WTC11 (cell line): ENCODE results near the gene STAU1. TPM values are rescaled to one million over a fixed set of nuclear protein-coding genes. Genes with fewer than 3 reads are reported as not detected.

Experiments
- ATAC-seq: fragments of 200-7000 bp; cut with Tn5 transposase; 2 replicates; pipeline ENCODE4 v1.10.0; 2021; ENCODE audit warnings: mild to moderate bottlenecking, moderate library complexity
- CTCF ChIA-PET: fragments of 300-600 bp; sonication (Branson Sonifier 250); formaldehyde crosslinking; loops from one replicate; lab custom pipeline; 2021; ENCODE audit warnings: antibody characterized with exemption; lab: Charles Lee
- POLR2A ChIA-PET: fragments of 350-600 bp; sonication (Branson Sonifier 250); formaldehyde crosslinking; loops from one replicate; lab custom pipeline; 2021; ENCODE audit warnings: antibody characterized with exemption; lab: Charles Lee
- DNase-seq: peaks from one replicate; pipeline ENCODE4 v3.0.0; 2021; ENCODE audit warnings: low spot score
- H3K27ac Mint-ChIP-seq: 2 replicates; pipeline ENCODE4 v1.8.0; 2021; ENCODE audit warnings: mixed read lengths
- H3K27me3 Mint-ChIP-seq: 2 replicates; pipeline ENCODE4 v1.8.0; 2021; ENCODE audit warnings: low read depth, mild to moderate bottlenecking, moderate library complexity, mixed read lengths
- H3K36me3 Mint-ChIP-seq: 2 replicates; pipeline ENCODE4 v1.8.0; 2021; ENCODE audit warnings: mixed read lengths
- H3K4me1 Mint-ChIP-seq: 2 replicates; pipeline ENCODE4 v1.8.0; 2022; ENCODE audit warnings: mixed read lengths
- H3K4me3 Mint-ChIP-seq: 2 replicates; pipeline ENCODE4 v1.8.0; 2021; ENCODE audit warnings: mild to moderate bottlenecking, moderate library complexity, mixed read lengths
- H3K9me3 Mint-ChIP-seq: 2 replicates; pipeline ENCODE4 v1.8.0; 2021; ENCODE audit warnings: mixed read lengths
- ATF1 ChIP-seq: sonication (generic); formaldehyde crosslinking; IDR thresholded peaks from 2 replicates; pipeline ENCODE4 v1.8.1; 2023; ENCODE audit warnings: mild to moderate bottlenecking, moderate library complexity, missing genetic modification reagents
- KAT7 ChIP-seq: sonication (generic); formaldehyde crosslinking; IDR thresholded peaks from 2 replicates; pipeline ENCODE4 v1.8.1; 2023; ENCODE audit warnings: missing genetic modification reagents, mild to moderate bottlenecking, borderline replicate concordance
- NFE2L1 ChIP-seq: sonication (generic); formaldehyde crosslinking; IDR thresholded peaks from 2 replicates; pipeline ENCODE4 v1.8.1; 2023; ENCODE audit warnings: missing genetic modification reagents
- NR2C2 ChIP-seq: sonication (generic); formaldehyde crosslinking; IDR thresholded peaks from 2 replicates; pipeline ENCODE4 v1.8.0; 2022; ENCODE audit warnings: mild to moderate bottlenecking, missing genetic modification reagents
- NR3C1 ChIP-seq: sonication (generic); formaldehyde crosslinking; conservative IDR thresholded peaks from 2 replicates; pipeline ENCODE4 v1.8.1; 2023; ENCODE audit warnings: low read depth, mild to moderate bottlenecking, missing genetic modification reagents
- PRRX2 ChIP-seq: fragments of 250-450 bp; sonication (Bioruptor Pico); IDR thresholded peaks from 2 replicates; pipeline ENCODE4 v1.8.0; 2021; ENCODE audit warnings: mild to moderate bottlenecking
- RORB ChIP-seq: fragments of 250-450 bp; sonication (Bioruptor Pico); IDR thresholded peaks from 2 replicates; pipeline ENCODE4 v1.9.0; 2021; ENCODE audit warnings: mild to moderate bottlenecking
- SOX15 ChIP-seq: fragments of 250-450 bp; sonication (Bioruptor Pico); IDR thresholded peaks from 2 replicates; pipeline ENCODE4 v1.9.0; 2021; ENCODE audit warnings: mild to moderate bottlenecking
- TEAD4 ChIP-seq: sonication (generic); formaldehyde crosslinking; IDR thresholded peaks from 2 replicates; pipeline ENCODE4 v1.8.0; 2022; ENCODE audit warnings: mild to moderate bottlenecking, missing genetic modification reagents
- ZBTB21 ChIP-seq: sonication (generic); formaldehyde crosslinking; IDR thresholded peaks from 2 replicates; pipeline ENCODE4 v1.8.1; 2023; ENCODE audit warnings: mild to moderate bottlenecking, missing genetic modification reagents, borderline replicate concordance
- ZNF232 ChIP-seq: sonication (generic); formaldehyde crosslinking; IDR thresholded peaks from 2 replicates; pipeline ENCODE4 v1.8.0; 2022; ENCODE audit warnings: mild to moderate bottlenecking, missing genetic modification reagents
- ZNF263 ChIP-seq: sonication (generic); formaldehyde crosslinking; IDR thresholded peaks from 2 replicates; pipeline ENCODE4 v1.8.1; 2022; ENCODE audit warnings: low read depth, mild to moderate bottlenecking, moderate library complexity, missing genetic modification reagents
- ZNF423 ChIP-seq: fragments of 250-450 bp; sonication (Bioruptor Pico); IDR thresholded peaks from 2 replicates; pipeline ENCODE4 v2.1.2; 2022; ENCODE audit warnings: mild to moderate bottlenecking, moderate library complexity
- total RNA-seq: library from RNA; stranded (reverse); gene quantifications from 3 replicates; pipeline ENCODE4 v1.2.3, GENCODE V29; 2021
- TF ChIP-seq, protein P1 (sequence below): sonication (generic); formaldehyde crosslinking; IDR thresholded peaks from 2 replicates; pipeline ENCODE4 v1.8.0; 2023; ENCODE audit warnings: missing genetic modification reagents, mild to moderate bottlenecking, borderline replicate concordance
- TF ChIP-seq, protein P2 (sequence below): fragments of 250-450 bp; sonication (Bioruptor Pico); IDR thresholded peaks from 2 replicates; pipeline ENCODE4 v1.9.0; 2021; ENCODE audit warnings: moderate library complexity, mild to moderate bottlenecking, inconsistent platforms, borderline replicate concordance
- TF ChIP-seq, protein P3 (sequence below): sonication (generic); formaldehyde crosslinking; IDR thresholded peaks from 2 replicates; pipeline ENCODE4 v1.8.0; 2022; ENCODE audit warnings: mild to moderate bottlenecking, missing genetic modification reagents
- TF ChIP-seq, protein P4 (sequence below): sonication (generic); formaldehyde crosslinking; IDR thresholded peaks from 2 replicates; pipeline ENCODE4 v1.8.0; 2022; ENCODE audit warnings: mild to moderate bottlenecking, missing genetic modification reagents
- TF ChIP-seq, protein P5 (sequence below): sonication (generic); formaldehyde crosslinking; IDR thresholded peaks from 2 replicates; pipeline ENCODE4 v1.8.0; 2023; ENCODE audit warnings: missing genetic modification reagents
- TF ChIP-seq, protein P6 (sequence below): sonication (generic); formaldehyde crosslinking; IDR thresholded peaks from 2 replicates; pipeline ENCODE4 v1.8.1; 2022; ENCODE audit warnings: mild to moderate bottlenecking, moderate library complexity, missing genetic modification reagents
- TF ChIP-seq, protein P7 (sequence below): sonication (generic); formaldehyde crosslinking; IDR thresholded peaks from 2 replicates; pipeline ENCODE4 v1.8.1; 2022; ENCODE audit warnings: low read depth, mild to moderate bottlenecking, moderate library complexity, missing genetic modification reagents, borderline replicate concordance

Gene STAU1
- total RNA-seq, 1 experiment from 2014 or later = 92.6 TPM

DNA sequence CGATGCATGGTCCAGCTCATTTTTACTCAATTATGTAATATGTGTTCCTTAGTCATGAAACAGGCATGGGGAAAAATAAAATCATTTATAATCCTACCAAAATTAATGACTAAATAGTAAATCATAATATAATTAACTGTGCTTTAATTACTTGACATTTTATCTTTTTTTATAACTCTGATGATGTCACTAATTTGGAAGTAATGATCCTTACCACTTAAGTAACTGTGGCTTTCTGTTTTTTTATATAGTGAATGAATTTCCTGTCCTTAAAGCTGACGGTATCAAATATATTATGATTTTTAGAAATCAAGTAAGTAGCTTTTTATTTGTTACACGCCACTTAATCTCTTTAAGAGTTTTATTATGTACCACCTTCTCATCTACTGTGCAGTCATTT lies 109.8 kb downstream of the STAU1 start:
- POLR2A ChIA-PET = no interaction called here
- H3K27ac Mint-ChIP-seq = no peak overlapping the region
- no peaks in the 10 kb centered on the region for H3K27me3 Mint-ChIP-seq
- no peaks in the 10 kb centered on the region for H3K9me3 Mint-ChIP-seq
- ATAC-seq (no peak), DNase-seq (no peak)
- CTCF ChIA-PET = no interaction called here
- no peaks in the 10 kb centered on the region for H3K4me1 Mint-ChIP-seq
- TF ChIP-seq, protein P1, sequence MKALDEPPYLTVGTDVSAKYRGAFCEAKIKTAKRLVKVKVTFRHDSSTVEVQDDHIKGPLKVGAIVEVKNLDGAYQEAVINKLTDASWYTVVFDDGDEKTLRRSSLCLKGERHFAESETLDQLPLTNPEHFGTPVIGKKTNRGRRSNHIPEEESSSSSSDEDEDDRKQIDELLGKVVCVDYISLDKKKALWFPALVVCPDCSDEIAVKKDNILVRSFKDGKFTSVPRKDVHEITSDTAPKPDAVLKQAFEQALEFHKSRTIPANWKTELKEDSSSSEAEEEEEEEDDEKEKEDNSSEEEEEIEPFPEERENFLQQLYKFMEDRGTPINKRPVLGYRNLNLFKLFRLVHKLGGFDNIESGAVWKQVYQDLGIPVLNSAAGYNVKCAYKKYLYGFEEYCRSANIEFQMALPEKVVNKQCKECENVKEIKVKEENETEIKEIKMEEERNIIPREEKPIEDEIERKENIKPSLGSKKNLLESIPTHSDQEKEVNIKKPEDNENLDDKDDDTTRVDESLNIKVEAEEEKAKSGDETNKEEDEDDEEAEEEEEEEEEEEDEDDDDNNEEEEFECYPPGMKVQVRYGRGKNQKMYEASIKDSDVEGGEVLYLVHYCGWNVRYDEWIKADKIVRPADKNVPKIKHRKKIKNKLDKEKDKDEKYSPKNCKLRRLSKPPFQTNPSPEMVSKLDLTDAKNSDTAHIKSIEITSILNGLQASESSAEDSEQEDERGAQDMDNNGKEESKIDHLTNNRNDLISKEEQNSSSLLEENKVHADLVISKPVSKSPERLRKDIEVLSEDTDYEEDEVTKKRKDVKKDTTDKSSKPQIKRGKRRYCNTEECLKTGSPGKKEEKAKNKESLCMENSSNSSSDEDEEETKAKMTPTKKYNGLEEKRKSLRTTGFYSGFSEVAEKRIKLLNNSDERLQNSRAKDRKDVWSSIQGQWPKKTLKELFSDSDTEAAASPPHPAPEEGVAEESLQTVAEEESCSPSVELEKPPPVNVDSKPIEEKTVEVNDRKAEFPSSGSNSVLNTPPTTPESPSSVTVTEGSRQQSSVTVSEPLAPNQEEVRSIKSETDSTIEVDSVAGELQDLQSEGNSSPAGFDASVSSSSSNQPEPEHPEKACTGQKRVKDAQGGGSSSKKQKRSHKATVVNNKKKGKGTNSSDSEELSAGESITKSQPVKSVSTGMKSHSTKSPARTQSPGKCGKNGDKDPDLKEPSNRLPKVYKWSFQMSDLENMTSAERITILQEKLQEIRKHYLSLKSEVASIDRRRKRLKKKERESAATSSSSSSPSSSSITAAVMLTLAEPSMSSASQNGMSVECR = no peak
- TF ChIP-seq RORB (CRISPR knock-in tag) = no peak
- no peak overlapping the region for H3K4me3 Mint-ChIP-seq
- H3K36me3 Mint-ChIP-seq = peaks cover 79% of the 10 kb centered on the region

DNA sequence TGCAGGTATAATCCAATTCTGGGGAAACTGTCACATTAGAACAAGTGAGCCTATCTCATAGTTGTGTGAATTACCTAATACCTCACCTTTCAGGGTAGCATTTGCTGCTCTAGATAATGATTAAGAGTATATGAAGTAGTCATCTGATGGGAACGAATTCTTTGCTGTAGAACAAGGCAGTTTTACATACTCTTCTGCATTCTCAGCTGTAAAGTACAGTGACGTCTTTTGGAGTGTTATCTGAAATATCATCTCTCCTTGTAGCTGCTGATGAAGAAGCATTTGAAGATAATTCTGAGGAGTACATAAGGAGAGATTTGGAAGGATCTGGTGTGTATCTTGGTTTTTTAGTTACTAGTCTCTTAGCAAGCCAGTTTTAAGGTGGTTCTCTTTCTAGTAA lies 113.6 kb downstream of the STAU1 start:
- ATAC-seq (no peak), DNase-seq (no peak)
- ChIA-PET POLR2A (no interaction called here), CTCF (no interaction called here)
- TF ChIP-seq ZNF263 (no peak), SOX15 (CRISPR knock-in tag) (no peak), ATF1 (CRISPR knock-in tag) (no peak), ZNF423 (CRISPR knock-in tag) (no peak), TEAD4 (CRISPR knock-in tag) (no peak), KAT7 (CRISPR knock-in tag) (no peak), NFE2L1 (no peak), PRRX2 (CRISPR knock-in tag) (no peak), ZNF232 (CRISPR knock-in tag) (no peak), ZBTB21 (CRISPR knock-in tag) (no peak), NR2C2 (no peak), NR3C1 (CRISPR knock-in tag) (no peak)
- TF ChIP-seq, protein P2, sequence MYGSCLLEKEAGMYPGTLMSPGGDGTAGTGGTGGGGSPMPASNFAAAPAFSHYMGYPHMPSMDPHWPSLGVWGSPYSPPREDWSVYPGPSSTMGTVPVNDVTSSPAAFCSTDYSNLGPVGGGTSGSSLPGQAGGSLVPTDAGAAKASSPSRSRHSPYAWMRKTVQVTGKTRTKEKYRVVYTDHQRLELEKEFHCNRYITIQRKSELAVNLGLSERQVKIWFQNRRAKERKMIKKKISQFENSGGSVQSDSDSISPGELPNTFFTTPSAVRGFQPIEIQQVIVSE (CRISPR knock-in tag) = no peak
- TF ChIP-seq, protein P3, sequence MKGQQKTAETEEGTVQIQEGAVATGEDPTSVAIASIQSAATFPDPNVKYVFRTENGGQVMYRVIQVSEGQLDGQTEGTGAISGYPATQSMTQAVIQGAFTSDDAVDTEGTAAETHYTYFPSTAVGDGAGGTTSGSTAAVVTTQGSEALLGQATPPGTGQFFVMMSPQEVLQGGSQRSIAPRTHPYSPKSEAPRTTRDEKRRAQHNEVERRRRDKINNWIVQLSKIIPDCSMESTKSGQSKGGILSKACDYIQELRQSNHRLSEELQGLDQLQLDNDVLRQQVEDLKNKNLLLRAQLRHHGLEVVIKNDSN (CRISPR knock-in tag) = no peak
- TF ChIP-seq, protein P4, sequence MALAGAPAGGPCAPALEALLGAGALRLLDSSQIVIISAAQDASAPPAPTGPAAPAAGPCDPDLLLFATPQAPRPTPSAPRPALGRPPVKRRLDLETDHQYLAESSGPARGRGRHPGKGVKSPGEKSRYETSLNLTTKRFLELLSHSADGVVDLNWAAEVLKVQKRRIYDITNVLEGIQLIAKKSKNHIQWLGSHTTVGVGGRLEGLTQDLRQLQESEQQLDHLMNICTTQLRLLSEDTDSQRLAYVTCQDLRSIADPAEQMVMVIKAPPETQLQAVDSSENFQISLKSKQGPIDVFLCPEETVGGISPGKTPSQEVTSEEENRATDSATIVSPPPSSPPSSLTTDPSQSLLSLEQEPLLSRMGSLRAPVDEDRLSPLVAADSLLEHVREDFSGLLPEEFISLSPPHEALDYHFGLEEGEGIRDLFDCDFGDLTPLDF (CRISPR knock-in tag) = no peak
- TF ChIP-seq, protein P5, sequence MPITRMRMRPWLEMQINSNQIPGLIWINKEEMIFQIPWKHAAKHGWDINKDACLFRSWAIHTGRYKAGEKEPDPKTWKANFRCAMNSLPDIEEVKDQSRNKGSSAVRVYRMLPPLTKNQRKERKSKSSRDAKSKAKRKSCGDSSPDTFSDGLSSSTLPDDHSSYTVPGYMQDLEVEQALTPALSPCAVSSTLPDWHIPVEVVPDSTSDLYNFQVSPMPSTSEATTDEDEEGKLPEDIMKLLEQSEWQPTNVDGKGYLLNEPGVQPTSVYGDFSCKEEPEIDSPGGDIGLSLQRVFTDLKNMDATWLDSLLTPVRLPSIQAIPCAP = no peak
- TF ChIP-seq, protein P1 = no peak
- TF ChIP-seq, protein P6, sequence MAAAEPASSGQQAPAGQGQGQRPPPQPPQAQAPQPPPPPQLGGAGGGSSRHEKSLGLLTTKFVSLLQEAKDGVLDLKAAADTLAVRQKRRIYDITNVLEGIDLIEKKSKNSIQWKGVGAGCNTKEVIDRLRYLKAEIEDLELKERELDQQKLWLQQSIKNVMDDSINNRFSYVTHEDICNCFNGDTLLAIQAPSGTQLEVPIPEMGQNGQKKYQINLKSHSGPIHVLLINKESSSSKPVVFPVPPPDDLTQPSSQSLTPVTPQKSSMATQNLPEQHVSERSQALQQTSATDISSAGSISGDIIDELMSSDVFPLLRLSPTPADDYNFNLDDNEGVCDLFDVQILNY (CRISPR knock-in tag) = no peak
- TF ChIP-seq, protein P7, sequence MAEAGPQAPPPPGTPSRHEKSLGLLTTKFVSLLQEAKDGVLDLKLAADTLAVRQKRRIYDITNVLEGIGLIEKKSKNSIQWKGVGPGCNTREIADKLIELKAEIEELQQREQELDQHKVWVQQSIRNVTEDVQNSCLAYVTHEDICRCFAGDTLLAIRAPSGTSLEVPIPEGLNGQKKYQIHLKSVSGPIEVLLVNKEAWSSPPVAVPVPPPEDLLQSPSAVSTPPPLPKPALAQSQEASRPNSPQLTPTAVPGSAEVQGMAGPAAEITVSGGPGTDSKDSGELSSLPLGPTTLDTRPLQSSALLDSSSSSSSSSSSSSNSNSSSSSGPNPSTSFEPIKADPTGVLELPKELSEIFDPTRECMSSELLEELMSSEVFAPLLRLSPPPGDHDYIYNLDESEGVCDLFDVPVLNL = no peak
- Mint-ChIP-seq H3K9me3 (no peaks in the 10 kb centered on the region), H3K4me1 (no peaks in the 10 kb centered on the region), H3K36me3 (peaks cover 83% of the 10 kb centered on the region), H3K27ac (no peak overlapping the region), H3K27me3 (no peaks in the 10 kb centered on the region), H3K4me3 (no peak overlapping the region)
